Stromal cell of bone marrow (primary cell): ENCODE results near the gene HNRNPLL.
"Not testable (repeated sequence)": the region's sequence is repeated elsewhere in the genome, so short reads cannot be mapped to it uniquely, and the experiment has no call there.

ENCODE experiments used
- DNase-seq: peaks from one replicate; pipeline ENCODE4 v3.0.0-alpha.2; 2012; ENCODE audit warnings: low read depth

The HNRNPLL gene

DNA sequence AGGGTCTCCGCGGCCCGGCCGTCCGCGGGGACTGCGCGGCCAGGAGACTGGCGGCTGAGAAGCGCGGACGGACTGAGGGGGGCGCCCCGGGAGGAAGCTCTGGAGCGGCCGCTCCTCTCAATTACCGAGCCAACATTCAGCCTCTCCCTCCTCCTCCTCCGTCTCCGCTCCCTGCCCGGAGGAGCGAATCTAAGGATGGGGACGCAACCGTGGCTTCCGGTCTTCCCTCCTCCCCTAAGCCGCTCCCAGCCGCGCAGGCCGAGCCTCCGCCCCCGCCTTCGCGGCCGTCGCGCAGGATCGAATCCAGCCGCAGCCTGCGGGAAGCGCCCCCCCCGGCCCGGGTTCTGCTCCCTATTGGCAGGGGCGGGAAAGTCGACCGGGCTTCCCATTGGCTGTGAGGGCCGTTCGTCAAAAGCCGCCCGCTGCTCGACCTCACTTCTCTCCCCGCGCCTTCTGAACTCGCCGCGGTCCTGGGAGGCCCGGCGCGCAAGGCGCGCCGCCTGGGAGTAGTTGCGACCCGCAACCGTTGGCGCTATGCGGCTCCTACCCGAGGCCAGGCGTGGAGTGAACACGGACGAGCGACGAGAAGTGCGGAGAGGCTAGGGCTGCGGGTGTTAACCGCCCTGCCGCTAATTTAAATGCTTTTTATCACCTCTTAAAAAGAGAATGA is at the start of gene HNRNPLL:
HNRNPLL (minus strand) TSS at position 197 of the 670 bp plus-strand sequence. CDS start 302 bp downstream, outside the sequence.
- DNase-seq = peak; percentile 97

DNA sequence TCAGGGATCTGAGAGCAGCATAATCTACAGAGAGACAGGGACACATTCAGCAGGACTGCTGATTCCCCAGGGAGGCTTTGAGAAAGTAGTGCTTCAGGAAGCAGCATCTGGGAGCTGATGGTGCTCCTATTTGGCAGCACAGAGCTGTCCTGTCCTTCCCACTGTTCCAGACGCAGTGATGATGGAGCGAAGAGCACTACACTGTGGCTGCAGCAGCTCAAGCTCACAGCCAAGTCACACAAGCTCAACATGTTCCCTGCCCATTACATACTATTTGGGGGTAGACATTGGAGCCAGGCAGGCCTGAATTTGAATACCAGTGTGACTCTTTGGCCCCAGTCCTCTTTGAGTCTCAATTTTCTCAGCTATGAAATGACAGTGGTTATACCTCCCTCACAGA is 48.0 kb upstream of the HNRNPLL start:
- DNase-seq = no peak

DNA sequence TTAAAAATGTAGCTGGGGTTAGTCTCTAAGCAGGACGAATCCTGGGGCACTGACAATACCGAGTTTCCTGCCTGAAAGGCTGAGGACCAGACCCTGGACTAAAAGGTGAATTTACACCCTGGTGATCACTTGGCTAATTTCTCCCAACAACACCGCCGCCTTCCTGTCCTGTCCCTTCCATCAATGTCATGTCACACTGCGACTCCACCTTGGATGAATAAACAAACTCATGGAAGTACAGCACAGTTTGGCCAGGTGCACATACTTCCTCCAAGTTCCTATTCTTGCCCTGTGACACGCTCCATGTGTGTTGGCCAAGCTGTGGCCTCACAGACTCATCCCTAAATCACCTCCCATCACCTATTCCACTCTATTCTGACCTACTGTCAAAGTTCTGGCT is 47.3 kb upstream of the HNRNPLL start:
- no peak for DNase-seq

DNA sequence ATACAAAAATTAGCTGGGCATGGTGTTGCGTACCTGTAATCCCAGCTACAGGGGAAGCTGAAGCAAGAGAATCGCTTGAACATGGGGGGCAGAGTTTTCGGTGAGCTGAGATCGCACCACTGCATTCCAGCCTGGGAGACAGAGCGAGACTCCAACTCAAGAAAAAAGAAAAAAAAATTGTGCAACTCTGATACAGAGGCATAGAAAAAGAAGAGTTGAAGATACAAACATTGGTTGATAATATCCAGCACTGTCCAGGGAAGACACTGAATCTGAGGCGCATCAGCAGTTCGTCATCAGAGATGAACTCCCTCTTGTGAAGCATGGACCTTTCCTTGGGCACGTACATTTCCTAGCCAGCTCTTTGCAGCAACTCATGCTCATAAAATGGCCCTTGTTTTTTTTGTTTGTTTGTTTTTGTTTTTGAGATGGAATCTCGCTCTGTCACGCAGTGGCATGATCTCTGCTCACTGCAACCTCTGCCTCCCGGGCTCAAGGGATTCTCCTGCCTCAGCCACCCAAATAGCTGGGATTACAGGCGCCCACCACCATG is 46.5 kb upstream of the HNRNPLL start:
- DNase-seq = no peak

DNA sequence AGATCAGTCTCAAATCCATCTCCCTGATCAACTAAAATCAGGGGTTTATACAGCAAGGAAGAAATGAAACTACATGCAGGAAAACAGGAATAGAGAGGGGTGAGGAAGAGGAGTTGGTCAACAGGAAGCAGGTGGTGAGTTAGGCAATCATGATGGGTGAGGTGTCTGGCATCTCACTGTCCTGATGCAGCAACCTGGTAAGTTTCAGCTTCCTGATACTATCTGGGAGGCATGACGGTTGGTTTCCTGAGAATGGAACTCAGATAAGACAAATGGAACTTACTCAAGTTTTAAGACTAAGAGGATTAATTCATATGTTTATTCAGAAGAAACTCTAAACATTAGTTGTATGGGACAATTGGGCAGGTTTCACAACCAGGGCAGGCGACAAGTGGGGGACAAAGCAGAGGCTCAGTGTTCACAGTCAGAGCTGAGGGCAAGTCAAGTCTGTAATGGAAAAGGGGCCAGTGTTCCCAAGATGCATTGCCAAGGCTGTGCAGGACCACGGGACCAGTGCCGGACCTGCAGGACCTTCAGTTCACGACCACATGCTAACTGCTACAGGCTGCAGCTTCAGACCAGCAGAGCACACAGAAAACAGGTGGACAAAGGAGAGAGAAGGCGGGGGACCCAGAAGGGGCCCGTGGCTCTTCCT is 45.5 kb upstream of the HNRNPLL start:
- DNase-seq = no peak

DNA sequence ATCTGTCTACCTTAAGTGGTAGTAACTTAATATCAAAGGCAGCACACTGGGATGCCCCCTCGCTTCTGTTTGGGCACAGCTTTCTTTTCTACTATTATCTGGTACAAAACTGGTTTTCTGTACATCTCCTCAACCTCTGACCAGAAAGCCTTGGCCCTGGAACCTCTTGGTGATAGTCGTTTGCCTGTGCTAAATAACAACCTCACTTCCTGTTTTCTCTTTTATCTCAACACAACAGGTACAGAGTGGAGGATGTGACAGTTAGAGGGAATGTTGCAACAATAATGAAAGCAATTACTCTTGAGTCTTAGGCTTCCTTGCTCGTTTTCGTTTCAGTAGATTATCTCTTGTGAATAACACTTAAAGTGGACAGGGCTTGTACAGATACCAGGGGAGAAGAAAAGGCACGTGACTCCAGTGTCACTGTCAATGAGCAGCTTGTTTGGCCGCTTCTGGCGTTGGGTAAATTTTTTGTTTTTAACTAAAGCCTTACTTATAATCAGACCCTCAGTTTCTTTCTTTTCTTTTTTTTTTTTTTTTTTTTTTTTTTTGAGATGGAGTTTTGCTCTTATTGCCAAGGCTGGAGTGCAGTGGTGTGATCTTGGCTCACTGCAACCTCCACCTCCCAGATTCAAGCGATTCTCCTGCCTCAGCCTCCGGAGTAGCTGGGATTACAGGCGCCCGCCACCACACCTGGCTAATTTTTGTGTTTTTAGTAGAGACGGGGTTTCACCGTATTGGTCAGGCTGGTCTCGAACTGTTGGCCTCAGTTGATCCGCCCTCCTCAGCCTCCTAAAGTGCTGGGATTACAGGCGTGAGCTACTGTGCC is 41.2 kb upstream of the HNRNPLL start:
- DNase-seq = not testable (repeated sequence)

DNA sequence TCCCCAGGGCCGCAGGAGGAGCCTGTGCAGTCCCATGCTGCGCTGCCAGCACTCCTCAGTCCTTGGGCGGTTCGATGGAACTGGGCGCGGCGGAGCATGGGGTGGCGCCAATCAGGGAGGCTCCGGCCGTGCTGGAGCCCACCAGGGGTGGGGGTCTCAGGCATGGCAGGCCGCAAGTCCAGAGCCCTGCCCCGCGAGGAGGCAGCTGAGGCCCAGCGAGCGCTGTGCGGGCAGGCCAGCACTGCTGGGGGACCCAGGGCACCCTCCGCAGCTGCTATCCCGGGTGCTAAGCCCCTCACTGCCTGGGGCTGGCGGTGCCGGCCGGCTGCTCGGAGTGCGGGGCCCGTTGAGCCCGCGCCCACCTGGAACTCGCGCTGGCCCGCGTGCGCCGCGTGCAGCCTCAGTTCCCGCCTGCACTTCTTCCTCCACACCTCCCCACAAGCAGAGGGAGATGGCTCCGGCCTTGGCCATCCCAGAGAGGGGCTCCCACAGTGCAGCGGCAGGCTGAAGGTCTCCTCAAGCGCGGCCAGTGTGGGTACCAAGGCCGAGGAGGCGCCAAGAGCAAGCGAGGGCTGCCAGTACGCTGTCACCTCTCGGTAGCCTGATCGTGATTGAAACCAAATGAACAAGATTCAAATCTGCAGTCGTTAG is 40.4 kb upstream of the HNRNPLL start:
- no peak for DNase-seq

DNA sequence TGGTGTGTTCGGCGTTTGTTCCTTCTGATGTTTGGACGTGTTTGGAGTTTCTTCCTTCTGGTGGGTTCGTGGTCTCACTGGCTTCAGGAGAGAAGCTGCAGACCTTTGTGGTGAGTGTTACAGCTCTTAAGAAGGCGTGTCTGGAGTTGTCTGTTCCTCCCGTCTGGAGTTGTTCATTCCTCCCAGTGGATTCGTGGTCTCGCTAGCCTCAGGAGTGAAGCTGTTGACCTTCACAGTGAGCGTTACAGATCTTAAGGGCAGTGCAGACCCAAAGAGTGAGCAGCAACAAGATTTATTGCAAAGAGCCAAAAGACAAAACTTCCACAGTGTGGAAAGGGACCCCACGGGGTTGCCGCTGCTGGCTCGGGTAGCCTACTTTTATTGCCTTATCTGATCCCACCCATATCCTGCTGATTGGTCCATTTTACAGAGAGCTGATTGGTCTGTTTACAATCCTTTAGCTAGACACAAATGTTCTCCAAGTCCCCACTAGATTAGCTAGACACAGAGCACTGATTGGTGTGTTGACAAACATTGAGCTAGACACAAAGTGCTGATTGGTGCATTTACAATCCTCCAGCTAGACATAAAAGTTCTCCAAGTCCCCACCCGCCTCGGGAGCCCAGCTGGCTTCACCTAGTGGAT is 39.8 kb upstream of the HNRNPLL start:
- DNase-seq = not testable (repeated sequence)

DNA sequence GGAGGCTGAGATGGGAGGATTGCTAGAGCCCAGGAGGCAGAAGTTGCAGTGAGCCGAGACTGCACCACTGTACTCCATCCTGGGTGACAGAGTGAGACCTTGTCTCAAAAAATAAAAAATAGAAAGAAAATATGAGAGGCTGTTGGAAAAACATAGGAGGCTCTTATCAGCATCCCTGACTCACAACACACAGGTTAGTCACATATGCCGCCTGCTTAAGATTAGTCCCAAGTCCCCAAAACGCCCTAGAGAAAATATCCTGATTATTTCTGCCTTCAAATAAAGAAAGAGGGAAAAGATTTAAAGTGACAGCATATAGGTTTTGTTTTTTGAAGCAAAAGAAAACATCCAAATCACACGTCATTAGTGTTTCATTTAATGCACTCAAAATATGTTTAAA is 33.3 kb upstream of the HNRNPLL start:
- DNase-seq = no peak

DNA sequence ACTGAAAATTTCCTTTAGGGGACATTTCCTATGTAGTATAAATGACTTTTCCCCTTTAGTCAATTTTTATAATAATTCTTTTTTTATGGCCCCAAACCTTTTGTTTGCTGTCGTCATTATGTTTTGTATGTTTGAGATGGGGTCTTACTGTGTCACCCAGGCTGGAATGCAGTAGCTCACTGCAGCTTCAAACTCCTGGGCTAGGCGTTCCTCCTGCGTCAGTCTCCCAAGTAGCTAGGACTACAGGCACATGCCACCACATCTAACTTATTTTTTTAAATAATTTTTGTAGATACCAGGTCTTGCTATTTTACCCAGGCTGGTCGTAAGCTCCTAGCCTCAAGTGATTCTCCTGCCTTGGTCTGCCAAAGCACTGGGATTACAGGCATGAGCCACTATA is 32.4 kb upstream of the HNRNPLL start:
- DNase-seq = no peak

DNA sequence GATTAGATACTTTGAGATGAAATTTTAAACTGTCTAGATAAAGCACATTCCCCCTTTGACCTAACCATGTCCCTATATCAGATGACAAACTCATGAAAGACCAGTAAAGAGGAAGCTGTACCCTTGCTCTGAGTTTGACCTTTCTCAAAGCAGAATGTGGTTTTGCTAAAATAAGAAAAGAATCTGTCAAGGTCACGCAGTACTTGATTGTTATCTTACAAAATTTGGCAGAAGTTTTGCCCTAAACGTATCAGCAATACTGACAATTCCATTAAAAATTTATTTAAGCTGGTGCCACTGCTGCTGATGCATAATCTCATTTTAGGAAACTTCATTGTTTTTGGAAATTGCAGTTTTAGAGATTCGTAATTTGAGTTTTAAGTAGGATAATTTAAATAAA is 32.0 kb upstream of the HNRNPLL start:
- no peak for DNase-seq

DNA sequence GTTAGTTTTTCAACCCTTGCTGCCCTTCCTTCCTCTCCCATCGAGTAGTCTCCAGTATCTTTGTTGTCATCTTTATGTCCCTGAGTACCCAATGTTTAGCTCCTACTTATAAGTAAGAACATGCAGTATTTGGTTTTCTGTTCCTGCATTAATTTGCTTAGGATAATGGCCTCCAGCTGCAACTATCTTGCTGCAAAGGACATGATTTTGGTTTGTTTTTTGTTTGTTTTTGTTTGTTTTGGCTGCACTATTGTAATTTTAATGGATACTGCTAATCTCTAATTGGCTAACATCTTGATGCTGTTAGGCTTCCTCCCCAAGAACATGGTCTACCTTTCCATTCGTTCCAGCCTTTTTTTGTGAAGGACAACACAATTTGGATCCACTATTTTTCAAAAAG is 31.2 kb upstream of the HNRNPLL start:
- no peak for DNase-seq

DNA sequence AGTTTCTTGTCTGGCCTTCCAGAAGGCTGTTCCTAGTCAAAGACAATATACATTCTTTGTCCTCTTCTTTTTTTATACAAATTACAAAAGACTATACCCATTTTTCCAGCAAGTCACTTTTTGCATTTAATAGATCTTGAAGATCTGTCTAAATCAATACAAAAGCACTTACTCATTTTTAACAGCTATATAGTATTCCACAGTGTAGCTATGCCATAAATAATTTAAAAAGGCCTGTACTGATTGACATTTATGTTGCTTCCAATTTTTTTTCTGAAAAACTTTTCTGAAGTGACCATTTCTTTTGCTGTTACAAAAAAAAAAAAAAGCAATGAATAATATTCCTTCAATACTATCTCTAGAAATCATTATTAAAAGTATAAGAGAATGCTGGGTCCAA is 30.3 kb upstream of the HNRNPLL start:
- no peak for DNase-seq

DNA sequence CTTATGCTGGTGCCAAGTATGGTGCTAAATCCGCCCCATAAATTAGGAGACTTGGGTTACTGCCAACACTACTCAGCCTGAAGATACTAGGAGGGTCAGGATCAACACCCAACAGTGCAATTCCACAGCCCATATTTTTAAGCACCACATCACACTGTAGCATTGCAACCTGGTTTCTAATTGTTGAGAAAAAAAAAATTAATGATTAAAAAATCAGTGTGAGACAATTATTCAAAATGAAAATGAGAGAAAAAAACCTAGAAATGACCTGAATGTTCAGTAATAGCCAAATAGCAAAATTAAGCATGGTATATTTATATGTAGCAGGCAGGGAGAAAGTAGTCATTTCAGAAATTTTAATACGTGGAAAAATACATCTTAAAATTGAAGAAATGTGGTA is 29.2 kb upstream of the HNRNPLL start:
- DNase-seq = no peak

DNA sequence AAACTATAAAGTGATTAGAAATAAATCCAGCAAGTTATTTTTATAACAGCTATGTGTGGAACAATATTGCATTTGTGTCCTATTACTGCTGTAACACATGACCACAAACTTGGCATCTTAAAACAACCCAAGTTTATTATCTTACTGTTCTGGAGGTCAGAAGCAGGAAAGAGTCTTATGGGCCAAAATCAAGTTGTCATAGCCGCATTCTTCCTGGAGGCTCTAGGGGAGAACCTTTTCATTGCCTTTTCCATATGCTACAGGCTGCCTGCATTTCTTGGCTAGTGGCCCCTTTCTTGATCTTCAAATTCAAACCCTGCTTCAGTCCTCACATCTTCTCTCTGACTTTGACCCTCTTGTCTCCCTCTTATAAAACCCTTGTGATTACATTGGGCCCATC is 27.0 kb upstream of the HNRNPLL start:
- no peak for DNase-seq

DNA sequence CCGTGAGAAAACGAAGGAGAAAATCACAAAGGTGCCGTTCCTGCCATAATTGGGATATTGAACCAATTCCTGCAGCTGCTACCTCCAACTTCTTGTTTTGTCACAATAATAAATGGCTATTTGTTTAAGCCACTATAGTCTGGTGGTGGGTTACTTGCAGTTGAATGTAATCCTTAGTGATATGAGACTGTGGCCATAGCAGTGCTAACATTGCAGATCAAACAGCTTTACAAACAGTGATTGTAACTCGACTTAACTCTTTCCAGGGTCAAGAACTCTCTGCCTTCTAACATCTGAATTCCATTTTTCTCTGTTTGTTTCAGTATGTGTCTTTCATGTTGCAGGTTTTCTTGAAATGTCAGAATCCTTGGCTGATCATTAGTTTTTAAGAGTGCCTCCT is 24.7 kb upstream of the HNRNPLL start:
- DNase-seq = no peak

DNA sequence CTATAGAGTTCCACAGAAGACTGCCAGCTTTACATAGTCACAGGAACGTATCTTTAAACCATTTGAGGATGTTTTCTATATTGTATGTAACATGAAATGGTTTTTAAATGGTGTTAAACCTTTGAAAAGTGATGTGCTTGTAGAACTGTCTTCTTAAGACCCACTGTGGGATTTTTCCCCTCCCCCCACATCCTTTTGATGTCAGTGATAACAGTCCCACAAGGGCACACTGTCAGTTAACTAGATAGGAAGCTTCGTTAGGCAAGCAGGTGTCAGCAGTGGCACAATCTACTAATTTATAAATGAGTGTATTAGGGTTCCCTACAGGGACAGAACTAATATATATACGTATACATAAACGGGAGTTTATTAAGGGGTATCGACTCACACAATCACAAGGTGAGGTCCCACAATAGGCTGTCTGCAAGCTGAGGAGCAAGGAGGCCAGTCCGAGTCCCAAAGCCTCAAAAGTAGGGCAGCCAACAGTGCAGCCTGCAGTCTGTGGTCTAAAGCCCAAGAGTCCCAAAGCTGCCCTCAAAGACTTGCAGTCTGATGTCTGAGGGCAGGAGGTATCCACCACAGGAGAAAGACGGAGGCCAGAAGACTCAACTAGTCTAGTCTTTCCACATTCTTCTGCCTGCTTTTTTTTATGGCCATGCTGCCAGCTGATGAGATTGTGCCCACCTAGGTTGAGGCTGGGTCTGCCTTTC is 23.8 kb upstream of the HNRNPLL start:
- no peak for DNase-seq

DNA sequence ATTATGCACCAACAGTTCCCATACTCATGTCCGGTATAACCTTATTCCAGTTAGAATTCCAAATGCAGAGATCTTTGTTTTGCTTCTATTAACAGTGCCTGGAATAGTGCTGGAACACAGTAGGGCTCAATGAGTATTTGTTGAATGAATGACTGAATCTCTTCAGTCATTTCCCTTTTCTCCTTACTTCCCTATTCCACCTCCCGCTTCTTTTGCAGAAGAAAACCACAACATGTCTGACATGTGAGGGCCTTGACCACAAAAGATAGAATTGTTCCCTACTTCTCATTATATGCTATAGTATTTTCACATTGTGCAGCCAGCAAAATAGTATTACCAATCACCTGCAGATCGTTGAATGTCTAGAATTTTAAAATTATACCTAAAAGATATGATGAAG is 19.5 kb upstream of the HNRNPLL start:
- no peak for DNase-seq

DNA sequence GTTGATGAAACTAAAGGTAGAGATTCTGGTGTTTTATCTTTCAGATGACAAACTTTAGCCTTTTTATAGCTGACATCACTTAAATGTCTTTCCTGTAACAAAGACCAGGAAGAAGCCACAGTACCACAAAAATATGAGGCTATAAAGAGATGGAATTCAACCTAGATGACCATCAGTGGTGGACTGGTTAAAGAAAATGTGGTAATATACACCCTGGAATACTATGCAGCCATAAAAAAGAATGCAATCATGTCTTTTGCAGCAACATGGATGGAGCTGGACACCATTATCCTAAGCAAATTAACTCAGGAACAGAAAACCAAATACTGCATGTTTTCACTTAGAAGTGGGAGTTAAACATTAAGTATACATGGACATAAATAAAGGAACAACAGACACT is 18.3 kb upstream of the HNRNPLL start:
- no peak for DNase-seq

DNA sequence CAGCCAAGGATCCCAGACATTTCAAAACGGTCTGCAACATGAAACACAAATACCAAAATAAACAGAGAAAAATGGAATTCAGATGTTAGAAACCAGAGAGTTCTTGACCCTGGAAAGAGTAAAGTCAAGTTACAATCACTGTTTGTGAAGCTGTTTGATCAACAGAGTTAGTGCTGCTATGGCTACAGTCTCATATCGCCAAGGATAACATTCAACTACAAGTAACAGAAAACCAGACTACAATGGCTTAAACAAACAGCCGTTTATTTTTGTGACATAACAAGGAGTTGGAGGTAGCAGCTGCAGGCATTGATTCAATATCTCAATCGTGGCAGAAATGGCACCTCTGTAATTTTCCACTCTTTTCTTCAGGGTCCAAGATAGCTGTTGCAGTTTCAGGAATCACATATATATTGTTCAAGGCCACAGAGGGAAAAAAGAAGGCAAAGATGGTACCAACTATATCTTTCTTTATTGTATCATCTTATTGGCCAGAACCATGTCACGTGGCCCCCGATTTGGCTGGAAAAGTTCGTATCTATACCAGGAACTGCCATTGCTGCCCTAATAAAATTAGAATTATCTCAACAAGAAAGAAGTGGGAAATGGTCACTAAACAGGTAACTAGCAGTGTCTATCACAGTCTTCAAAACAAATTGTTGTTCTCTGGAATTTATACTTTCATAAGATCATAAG is 17.7 kb upstream of the HNRNPLL start:
- DNase-seq = peak; percentile 88
